Osteocyte (in vitro differentiated cells): ENCODE data around the gene GREM1. TPM values are rescaled to one million over a fixed set of nuclear protein-coding genes. Genes with fewer than 3 reads are reported as not detected.

ENCODE experiments used
- DNase-seq: peaks from one replicate; pipeline ENCODE4 v3.0.0; 2021; ENCODE audit warnings: mixed read lengths; ENCODE audit not compliant: unreplicated experiment; ENCODE audit errors: extremely low spot score
- H3K27ac Mint-ChIP-seq: one replicate; pipeline ENCODE4 v1.8.0; 2021; ENCODE audit warnings: mild to moderate bottlenecking, mixed read lengths; ENCODE audit not compliant: unreplicated experiment
- H3K27me3 Mint-ChIP-seq: one replicate; pipeline ENCODE4 v1.8.0; 2021; ENCODE audit warnings: mixed read lengths; ENCODE audit not compliant: unreplicated experiment
- H3K36me3 Mint-ChIP-seq: one replicate; pipeline ENCODE4 v1.8.0; 2021; ENCODE audit warnings: mixed read lengths; ENCODE audit not compliant: unreplicated experiment
- H3K4me1 Mint-ChIP-seq: one replicate; pipeline ENCODE4 v1.8.0; 2021; ENCODE audit warnings: mixed read lengths; ENCODE audit not compliant: unreplicated experiment
- H3K4me3 Mint-ChIP-seq: one replicate; pipeline ENCODE4 v1.8.0; 2021; ENCODE audit warnings: mild to moderate bottlenecking, moderate library complexity, mixed read lengths; ENCODE audit not compliant: unreplicated experiment
- H3K9me3 Mint-ChIP-seq: one replicate; pipeline ENCODE4 v1.8.0; 2021; ENCODE audit warnings: mixed read lengths; ENCODE audit not compliant: unreplicated experiment
- CTCF ChIP-seq: fragments of 200-600 bp; sonication (generic); IDR thresholded peaks from 2 replicates; pipeline ENCODE4 v1.5.0; 2021; ENCODE audit warnings: antibody characterized with exemption, mild to moderate bottlenecking, moderate library complexity
- total RNA-seq: library from RNA; stranded (reverse); gene quantifications from 2 replicates; pipeline ENCODE4 v1.2.1, GENCODE V29; 2021

GREM1 gene
- total RNA-seq, 1 donor from 2014 or later: 252 TPM

DNA sequence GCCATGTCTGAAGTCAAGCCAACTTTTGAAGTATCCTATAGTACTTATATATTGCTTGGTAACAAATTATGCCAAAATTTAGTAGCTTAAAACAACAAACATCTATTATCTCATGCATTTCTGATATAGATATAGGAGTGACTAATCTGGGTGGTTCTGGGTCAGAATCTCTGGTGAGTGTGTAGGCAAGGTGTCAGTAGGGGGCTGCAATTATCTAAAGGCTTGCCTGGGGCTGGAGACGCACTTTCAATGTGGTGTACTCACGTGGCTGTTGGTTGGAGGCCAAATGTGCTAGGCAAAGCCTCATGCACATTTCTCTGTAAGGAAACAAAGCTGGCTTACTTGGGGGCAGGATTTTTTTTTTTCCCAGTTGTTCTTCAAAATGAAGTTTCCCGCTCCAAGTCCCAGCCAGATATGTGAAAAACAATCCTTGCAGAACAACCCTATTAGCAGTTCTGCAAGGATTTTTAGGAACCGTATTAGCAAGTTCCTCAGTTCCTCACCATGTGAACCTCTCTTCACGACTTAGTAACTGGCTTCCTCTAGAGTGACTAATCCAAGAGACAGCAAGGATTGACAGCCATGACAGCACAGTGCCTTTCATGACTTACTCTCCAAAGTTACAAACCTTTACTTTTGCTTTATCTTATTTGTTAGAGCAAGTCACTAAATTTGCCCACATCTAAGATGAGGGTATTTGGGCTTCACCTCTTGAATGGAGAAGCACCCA lies 25.8 kb downstream of the GREM1 start:
- Mint-ChIP-seq H3K27ac (peak overlapping the region; percentile 17), H3K4me1 (peaks cover 33% of the 10 kb centered on the region), H3K9me3 (peaks cover 33% of the 10 kb centered on the region), H3K36me3 (peaks cover 13% of the 10 kb centered on the region), H3K4me3 (no peak overlapping the region), H3K27me3 (no peaks in the 10 kb centered on the region)
- DNase-seq: no peak
- no peak for TF ChIP-seq CTCF

- H3K27ac Mint-ChIP-seq: peak overlapping the region; percentile 42
- H3K27me3 Mint-ChIP-seq: no peaks in the 10 kb centered on the region
- no peak for DNase-seq
- H3K4me3 Mint-ChIP-seq: no peak overlapping the region
- H3K36me3 Mint-ChIP-seq: peaks cover 10% of the 10 kb centered on the region
- peaks cover 24% of the 10 kb centered on the region for H3K9me3 Mint-ChIP-seq
- no peak for TF ChIP-seq CTCF
- peaks cover 37% of the 10 kb centered on the region for H3K4me1 Mint-ChIP-seq
These were observed 28.5 kb downstream of the GREM1 start for GRCh38 chr15:32746116-32746857.

DNA sequence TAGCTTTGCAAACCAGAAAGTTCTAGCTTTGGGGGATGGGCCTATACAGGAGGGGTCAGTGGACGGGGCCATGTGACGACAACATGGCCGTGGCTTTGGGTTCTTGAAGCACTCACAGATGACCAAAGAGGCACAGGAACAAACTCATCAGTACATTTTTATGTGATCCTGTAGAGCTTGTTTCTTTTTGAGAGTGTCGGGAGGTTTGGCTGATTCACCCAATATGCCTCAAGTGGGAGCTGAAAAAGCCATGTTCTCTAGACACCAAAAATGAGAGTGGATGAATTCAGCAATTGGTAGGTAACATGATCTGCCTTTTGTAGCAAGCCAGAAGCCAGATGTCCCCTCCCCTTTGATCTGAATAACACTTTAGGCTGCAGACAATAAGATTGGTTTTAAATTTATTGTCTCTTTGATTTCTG lies 30.1 kb downstream of the GREM1 start:
- no peak for TF ChIP-seq CTCF
- peaks cover 18% of the 10 kb centered on the region for H3K9me3 Mint-ChIP-seq
- no peaks in the 10 kb centered on the region for H3K27me3 Mint-ChIP-seq
- peaks cover 3% of the 10 kb centered on the region for H3K36me3 Mint-ChIP-seq
- no peak overlapping the region for H3K4me3 Mint-ChIP-seq
- no peak overlapping the region for H3K27ac Mint-ChIP-seq
- H3K4me1 Mint-ChIP-seq: peaks cover 35% of the 10 kb centered on the region
- DNase-seq: no peak

- H3K9me3 Mint-ChIP-seq: peaks cover 15% of the 10 kb centered on the region
- DNase-seq: no peak
- no peaks in the 10 kb centered on the region for H3K27me3 Mint-ChIP-seq
- no peak overlapping the region for H3K27ac Mint-ChIP-seq
- H3K4me1 Mint-ChIP-seq: peaks cover 22% of the 10 kb centered on the region
- no peak for TF ChIP-seq CTCF
- peaks cover 3% of the 10 kb centered on the region for H3K36me3 Mint-ChIP-seq
- H3K4me3 Mint-ChIP-seq: no peak overlapping the region
These were observed 33.2 kb downstream of the GREM1 start for GRCh38 chr15:32750979-32751378.

DNA sequence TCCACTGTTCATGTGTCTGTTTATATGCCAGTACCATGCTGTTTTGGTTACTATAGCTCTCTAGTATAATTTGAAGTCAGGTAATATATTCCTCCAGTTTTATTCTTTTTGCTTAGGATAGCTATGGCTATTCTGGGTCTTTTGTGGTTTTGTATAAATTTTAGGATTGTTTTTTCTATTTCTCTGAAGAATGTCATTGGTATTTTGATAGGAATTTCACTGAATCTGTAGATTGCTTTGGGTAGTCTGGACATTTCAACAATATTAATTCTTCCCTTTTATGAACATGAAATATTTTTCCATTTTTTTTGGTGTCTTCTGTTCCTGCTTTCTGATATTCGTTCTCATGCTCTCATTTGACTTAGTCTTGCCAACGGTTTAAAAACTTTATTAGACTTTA lies 39.6 kb downstream of the GREM1 start:
- Mint-ChIP-seq H3K36me3 (peaks cover 15% of the 10 kb centered on the region), H3K9me3 (peaks cover 23% of the 10 kb centered on the region), H3K27me3 (no peaks in the 10 kb centered on the region), H3K4me3 (no peak overlapping the region), H3K4me1 (peaks cover 2% of the 10 kb centered on the region), H3K27ac (no peak overlapping the region)
- DNase-seq: no peak
- no peak for TF ChIP-seq CTCF
